Upper lobe of left lung (tissue), 4 donors: ENCODE measurements around the gene EBF4.

Source experiments
- EP300 ChIP-seq, 4 donors: sonication (generic); formaldehyde crosslinking; IDR thresholded peaks; one replicate each; pipeline ENCODE4 v1.5.1; 2017; ENCODE audit warnings: antibody characterized with exemption in 4 of 4, control low read depth in 2 of 4
- POLR2A ChIP-seq, 4 donors: fragments of 450-650 bp; IDR thresholded peaks; one replicate each; pipeline ENCODE4 v1.5.1; 2016 to 2017; ENCODE audit warnings: antibody characterized with exemption in 4 of 4, mild to moderate bottlenecking in 2 of 4
- TF ChIP-seq, protein P1 (sequence below), 6 experiments: fragments of 450-650 bp in 4 of 6; fragments of 200-600 bp in 2 of 6; sonication (generic) in 2 of 6; IDR thresholded peaks; one replicate each; pipeline ENCODE4 v1.5.1; 2016 to 2019; ENCODE audit warnings: antibody characterized with exemption in 6 of 6

DNA sequence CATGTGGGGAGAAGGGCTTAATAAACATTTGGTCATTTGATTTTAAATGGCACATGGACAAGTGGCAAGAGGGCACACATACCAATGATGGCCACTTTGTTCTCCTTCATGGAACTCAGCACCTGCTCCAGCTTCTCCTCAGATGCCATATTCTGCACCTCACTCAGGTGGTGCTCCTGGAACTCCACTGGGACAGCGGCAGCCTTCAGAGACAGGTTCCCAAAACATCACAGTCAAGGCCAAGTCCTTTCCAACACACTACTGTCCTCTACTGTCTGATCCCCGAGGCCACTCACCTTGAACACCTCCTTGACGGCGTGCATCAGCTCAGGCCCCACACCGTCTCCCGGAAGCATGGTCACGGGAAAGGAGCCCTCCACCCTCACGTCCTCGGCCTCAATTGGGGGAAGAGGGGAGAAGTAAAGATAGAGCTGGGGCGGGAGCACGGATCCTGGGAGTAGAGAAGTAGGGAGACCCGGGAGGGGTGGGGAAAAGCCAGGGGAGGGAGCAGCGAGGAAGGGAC lies 29.2 kb upstream of the EBF4 start:
- TF ChIP-seq, protein P1, sequence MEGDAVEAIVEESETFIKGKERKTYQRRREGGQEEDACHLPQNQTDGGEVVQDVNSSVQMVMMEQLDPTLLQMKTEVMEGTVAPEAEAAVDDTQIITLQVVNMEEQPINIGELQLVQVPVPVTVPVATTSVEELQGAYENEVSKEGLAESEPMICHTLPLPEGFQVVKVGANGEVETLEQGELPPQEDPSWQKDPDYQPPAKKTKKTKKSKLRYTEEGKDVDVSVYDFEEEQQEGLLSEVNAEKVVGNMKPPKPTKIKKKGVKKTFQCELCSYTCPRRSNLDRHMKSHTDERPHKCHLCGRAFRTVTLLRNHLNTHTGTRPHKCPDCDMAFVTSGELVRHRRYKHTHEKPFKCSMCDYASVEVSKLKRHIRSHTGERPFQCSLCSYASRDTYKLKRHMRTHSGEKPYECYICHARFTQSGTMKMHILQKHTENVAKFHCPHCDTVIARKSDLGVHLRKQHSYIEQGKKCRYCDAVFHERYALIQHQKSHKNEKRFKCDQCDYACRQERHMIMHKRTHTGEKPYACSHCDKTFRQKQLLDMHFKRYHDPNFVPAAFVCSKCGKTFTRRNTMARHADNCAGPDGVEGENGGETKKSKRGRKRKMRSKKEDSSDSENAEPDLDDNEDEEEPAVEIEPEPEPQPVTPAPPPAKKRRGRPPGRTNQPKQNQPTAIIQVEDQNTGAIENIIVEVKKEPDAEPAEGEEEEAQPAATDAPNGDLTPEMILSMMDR (IDR thresholded peaks at IDR 0.05) = no peak
- TF ChIP-seq POLR2A (IDR thresholded peaks at IDR 0.05) (no peak), EP300 (IDR thresholded peaks at IDR 0.05) (no peak)
